GM18873 (cell line): Measurements from ENCODE around the gene TTC36.
"Not testable (repeated sequence)": the region's sequence is repeated elsewhere in the genome, so short reads cannot be mapped to it uniquely, and the experiment has no call there.

Experiments used
- ATAC-seq: cut with Tn5 transposase; IDR thresholded peaks from one replicate; pipeline ENCODE4 v1.9.1; 2021; ENCODE audit warnings: mild to moderate bottlenecking, moderate library complexity, moderate number of reproducible peaks; ENCODE audit not compliant: unreplicated experiment, low FRiP score

TTC36 gene

DNA sequence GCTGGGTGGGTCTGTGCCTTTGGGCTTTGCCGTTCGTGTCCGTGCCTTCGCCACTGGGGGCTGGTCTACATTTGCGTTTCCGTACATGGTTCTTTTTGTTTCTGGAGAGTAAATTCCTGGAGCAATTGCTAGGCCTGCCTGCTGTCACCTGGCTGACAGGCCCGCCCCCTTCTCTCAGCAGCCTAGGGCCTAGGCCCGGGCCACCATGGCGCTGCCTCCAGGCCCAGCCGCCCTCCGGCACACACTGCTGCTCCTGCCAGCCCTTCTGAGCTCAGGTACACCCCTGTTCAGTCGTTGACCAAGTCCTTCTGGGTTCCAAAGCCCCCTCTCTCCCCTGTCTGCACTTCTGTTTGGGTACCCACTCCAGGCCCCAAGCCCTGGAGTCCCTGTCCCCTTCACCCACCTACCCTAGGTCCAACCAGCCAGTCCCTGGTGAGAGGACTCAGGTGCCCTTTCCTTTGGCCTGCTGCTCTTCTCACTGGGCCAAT lies 4.4 kb downstream of the TTC36 start:
- ATAC-seq = no peak

GRCh38 chr11:118532091-118532490 lies 4.8 kb downstream of the TTC36 start:
- ATAC-seq = no peak

DNA sequence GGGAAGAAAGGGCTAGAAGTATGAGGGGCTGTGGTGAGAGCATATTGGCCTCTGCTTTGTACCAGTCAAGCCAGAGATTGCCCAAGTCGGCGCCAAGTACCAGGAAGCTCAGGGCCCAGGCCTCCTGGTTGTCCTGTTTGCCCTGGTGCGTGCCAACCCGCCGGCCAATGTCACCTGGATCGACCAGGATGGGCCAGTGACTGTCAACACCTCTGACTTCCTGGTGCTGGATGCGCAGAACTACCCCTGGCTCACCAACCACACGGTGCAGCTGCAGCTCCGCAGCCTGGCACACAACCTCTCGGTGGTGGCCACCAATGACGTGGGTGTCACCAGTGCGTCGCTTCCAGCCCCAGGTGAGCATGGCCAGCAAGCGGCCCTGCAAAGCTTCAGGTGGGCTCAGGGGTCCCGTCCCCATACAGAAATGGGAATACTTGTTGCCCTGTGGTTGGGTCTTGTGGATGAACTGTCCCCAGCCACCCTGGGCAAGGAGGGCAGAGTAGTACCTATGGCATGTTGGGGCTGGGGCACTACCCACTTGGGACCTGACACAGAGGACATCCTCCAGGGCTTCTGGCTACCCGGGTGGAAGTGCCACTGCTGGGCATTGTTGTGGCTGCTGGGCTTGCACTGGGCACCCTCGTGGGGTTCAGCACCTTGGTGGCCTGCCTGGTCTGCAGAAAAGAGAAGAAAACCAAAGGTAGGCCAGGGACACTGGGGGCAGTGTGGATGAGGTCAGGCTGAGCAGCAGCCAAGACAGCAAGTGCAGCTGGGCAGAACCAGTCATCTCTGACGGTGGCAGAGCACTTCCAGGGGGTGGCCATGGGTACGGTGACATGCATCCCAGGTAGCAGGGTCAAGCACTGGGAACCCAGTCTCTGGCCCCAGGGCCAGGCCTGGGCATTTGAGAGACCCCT lies 5.8 kb downstream of the TTC36 start:
- no peak for ATAC-seq

DNA sequence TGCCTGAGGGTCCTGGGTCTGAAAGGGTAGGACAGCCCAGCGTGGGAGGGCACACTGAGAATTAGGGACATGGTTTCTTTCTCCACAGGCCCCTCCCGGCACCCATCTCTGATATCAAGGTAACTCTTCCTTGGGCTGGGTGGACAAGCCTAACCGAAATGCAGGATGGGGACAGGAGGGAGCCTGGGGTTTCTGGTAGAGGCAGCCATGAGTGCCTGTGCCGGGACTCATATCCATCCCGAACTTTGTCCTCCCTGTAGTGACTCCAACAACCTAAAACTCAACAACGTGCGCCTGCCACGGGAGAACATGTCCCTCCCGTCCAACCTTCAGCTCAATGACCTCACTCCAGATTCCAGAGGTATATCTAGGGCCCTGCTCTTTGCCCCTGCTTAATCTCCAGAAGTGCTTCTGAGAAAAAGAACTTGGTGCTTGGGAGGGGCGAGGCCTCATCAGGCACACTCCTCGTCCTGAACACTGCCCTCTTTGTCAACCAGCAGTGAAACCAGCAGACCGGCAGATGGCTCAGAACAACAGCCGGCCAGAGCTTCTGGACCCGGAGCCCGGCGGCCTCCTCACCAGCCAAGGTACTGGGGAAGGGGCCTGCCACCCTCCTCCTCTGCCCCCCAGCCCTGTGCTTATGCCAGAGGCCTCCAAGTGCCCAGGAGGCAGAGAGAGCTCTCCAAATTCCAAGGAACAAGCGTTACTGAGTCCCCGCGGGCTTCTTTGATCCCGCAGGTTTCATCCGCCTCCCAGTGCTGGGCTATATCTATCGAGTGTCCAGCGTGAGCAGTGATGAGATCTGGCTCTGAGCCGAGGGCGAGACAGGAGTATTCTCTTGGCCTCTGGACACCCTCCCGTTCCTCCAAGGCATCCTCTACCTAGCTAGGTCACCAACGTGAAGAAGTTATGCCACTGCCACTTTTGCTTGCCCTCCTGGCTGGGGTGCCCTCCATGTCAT lies 6.8 kb downstream of the TTC36 start:
- ATAC-seq = no peak

DNA sequence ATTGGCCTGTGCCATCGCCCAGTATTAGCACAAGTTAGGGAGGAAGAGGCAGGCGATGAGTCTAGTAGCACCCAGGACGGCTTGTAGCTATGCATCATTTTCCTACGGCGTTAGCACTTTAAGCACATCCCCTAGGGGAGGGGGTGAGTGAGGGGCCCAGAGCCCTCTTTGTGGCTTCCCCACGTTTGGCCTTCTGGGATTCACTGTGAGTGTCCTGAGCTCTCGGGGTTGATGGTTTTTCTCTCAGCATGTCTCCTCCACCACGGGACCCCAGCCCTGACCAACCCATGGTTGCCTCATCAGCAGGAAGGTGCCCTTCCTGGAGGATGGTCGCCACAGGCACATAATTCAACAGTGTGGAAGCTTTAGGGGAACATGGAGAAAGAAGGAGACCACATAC lies 8.0 kb downstream of the TTC36 start:
- no peak for ATAC-seq

DNA sequence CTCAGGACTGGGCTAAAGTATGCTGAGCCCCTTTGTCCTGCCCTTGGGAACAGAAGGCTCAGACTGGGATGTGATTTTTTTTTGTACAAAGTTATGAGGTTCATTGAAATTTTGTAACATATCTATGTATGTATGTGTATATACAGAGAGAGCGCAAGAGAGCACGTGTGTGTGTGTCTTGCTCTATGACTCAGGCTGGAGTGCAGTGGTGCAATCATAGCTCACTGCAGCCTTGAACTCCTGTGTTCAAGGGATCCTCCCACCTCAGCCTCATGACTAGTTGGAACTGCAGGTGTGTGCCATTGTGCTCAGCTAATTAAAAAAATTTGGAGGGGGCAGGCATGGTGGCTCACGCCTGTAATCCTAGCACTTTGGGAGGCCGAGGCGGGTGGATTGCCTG lies 9.5 kb downstream of the TTC36 start:
- no peak for ATAC-seq

GRCh38 chr11:118537409-118537980 lies 10.2 kb downstream of the TTC36 start:
- no peak for ATAC-seq

DNA sequence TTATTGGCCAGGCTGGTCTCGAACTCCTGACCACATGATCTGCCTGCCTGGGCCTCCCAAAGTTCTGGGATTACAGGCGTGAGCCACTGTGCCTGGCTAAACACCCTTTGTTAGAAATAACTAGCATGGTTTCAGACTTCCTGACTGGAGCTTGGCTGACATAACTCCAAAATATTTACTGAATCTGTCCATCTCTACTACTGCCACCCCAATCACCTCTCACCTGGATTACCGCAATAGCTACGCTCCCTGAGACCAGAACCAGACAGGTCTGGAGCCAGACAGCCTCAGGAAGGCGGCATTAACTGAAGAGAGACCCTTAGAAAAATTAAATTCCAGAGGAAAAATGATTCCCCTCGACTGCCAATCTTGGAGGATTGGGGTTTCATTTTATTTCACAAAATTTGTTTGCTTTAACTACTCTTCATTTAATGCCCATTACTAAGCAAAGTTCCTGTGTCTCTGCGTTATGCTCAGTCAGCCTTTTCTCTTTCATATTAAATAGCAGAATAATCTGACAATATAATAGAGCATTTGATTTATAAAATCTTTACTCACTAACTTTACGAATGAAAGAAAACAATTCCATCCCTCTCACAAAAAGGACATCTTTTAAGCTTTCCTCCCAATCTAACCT lies 16.9 kb downstream of the TTC36 start:
- no peak for ATAC-seq

- no peak for ATAC-seq
Observed at GRCh38 chr11:118544647-118545010, 17.4 kb downstream of the TTC36 start.

DNA sequence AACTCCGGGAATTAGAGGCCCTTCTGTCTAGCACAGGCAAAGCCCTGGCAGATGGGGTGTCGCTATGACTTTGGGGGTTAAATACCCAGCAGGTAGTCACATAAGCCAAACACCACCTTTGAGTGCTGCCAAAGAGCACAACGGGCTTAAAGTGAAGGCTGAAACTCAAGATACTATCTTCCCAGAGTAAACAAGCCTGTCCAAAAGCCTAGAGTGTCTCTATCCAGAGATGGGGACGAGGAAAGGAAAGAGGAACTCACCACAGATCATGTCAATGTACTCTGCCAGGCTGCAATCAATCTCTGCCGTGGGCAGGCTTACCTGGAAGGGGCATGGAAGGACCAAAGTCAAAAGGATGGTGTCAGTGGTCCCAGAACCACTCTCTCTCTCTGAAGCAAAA lies 18.3 kb downstream of the TTC36 start:
- no peak for ATAC-seq

- ATAC-seq = no peak
Observed at GRCh38 chr11:118547132-118547531, 19.9 kb downstream of the TTC36 start.

DNA sequence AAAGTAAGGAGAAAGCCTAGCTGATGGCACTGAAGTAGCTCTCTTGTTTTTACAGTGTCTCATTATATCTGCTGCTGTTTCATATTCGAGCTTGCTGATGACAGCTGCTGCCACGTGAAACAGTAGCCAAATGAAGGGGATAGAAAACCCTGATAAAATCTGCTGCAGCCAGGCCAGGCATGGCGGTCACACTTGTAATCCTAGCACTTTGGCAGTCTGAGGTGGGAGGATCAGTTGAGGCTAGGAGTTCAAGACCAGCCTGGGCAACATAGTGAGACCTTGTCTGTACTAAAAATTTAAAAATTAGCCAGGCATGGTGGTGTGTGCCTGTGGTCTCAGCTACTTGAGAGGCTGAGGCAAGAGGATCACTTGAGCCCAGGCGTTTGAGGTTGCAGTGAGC lies 25.1 kb downstream of the TTC36 start:
- no peak for ATAC-seq

GRCh38 chr11:118560806-118561205 lies 33.5 kb downstream of the TTC36 start:
- ATAC-seq = no peak

DNA sequence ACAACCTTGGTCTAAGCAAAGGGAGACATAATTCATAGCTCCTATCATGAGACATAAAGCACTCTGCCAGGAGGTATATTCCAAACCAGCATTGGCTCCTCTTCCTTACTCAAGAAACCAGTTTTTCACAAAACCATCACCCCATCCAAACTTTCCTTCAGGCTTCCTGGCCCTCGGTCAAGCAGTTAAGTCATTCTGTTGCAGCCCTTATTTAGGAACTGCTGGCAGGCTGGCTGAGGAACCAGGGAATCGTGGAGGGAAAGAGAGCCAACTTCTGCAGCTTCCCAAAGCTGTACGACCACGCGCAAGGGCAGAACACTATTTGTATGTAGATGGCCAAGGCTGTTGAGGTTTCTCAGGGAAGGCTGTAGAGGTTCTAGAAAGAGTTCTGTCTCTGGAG lies 37.8 kb downstream of the TTC36 start:
- ATAC-seq = no peak

DNA sequence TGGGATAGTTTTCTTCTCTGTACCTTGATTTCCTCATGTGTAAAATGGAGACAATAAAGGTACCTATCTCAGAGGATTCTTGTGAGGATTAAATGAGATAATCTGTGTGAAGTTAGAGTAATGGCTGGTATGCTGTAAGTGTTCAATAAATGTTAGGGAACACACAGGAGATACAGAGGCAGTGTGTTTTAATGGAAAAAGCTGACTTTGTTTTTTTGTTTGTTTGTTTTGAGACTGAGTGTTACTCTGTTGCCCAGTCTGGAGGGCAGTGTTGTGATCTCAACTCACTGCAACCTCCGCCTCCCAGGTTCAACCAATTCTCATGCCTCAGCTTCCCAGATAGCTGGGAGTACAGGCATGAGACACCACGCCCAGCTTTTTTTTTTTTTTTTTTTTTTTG lies 42.4 kb downstream of the TTC36 start:
- ATAC-seq = no peak

GRCh38 chr11:118570787-118571186 lies 43.5 kb downstream of the TTC36 start:
- no peak for ATAC-seq

DNA sequence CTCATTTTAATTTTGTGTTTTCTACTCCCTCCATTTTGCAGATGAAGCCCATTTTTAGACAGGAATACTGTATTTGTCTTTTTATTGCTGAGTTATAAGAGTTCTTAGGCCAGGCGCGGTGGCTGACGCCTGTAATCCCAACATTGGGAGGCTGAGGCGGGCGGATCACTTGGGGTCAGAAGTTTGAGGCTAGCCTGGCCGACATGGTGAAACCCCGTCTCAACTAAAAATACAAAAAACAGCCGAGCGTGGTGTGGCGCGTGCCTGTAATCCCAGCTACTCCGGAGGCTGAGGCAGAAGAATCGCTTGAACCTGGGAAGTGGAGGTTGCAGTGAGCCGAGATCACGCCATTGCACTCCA lies 44.4 kb downstream of the TTC36 start:
- ATAC-seq = not testable (repeated sequence)

DNA sequence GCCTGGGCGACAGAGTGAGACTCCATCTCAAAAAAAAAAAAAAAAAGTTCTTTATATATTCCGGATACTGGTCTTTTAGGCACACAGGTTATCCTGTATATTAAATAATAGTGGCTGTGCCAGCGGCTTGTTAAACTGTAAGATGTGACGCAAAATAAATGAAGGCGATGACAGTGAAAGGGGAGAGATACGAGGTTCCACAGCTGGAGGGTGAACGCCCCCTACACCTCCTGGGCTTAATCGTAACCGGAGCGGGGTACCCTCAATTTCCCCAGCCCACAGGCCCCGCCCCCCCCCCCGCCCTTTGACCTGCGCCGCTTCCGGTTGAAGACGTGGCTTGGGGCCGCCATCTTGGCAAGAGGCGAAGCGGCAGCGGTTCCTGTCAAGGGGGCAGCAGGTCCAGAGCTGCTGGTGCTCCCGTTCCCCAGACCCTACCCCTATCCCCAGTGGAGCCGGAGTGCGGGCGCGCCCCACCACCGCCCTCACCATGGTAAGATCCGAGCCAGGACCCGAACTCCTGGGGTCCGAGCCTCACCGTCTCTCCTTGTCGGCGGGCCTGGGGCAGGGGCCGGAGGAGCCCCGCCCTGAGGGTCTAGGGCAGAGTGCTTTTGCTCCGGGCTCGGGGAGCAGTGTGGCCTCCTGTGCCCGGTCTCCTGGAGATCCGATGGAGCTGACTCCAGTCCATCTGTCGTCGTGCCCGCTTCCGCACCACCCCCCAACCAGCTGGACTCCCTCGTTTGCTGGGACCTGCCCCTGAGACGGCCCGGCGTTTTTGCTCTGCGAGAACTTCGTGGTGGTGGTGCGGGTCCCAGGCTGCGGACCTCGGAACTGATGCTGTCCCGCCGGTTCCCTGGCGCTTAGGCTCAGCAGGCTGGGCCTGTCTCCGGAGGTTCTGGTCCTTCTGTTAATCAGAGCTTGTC lies 45.0 kb downstream of the TTC36 start, which contains the start of gene ARCN1:
ARCN1 (plus strand) TSS at position 349 of the 920 bp plus-strand sequence; CDS start at position 488, 139 bp downstream.
- peak; percentile 46 for ATAC-seq

- ATAC-seq = peak; percentile 12
Observed at GRCh38 chr11:118572981-118573550, 45.8 kb downstream of the TTC36 start.
